GM12878 (cell line): Measurements from ENCODE around the gene THSD8. TPM values are rescaled to one million over a fixed set of nuclear protein-coding genes. Genes with fewer than 3 reads are reported as not detected.

ENCODE experiments used
- ATAC-seq: fragments of 200-7000 bp; cut with Tn5 transposase; 3 replicates; pipeline ENCODE4 v1.9.1; 2020; ENCODE audit warnings: mild to moderate bottlenecking, moderate library complexity
- BruUV-seq: library from RNA; stranded (reverse); fragments of 400-500 nt; replicated peaks from 2 replicates; lab custom pipeline; 2021; lab: Mats Ljungman, UMichigan
- CTCF ChIA-PET: fragments of 300-600 bp; sonication (Branson Sonifier 250); formaldehyde crosslinking; extraction: SDS; loops from one replicate; lab custom pipeline; 2021; ENCODE audit warnings: inconsistent platforms; lab: Yijun Ruan, JAX
- POLR2A ChIA-PET: fragments of 350-600 bp; formaldehyde crosslinking; extraction: SDS; loops from one replicate; lab custom pipeline; 2021; ENCODE audit warnings: inconsistent platforms; lab: Charles Lee
- RAD21 ChIA-PET: fragments of 300-600 bp; sonication (Branson Sonifier 250); formaldehyde crosslinking; loops from one replicate; lab custom pipeline; 2023; ENCODE audit warnings: antibody characterized with exemption; ENCODE audit not compliant: unreplicated experiment; lab: Charles Lee
- SMC1A ChIA-PET: fragments of 300-600 bp; sonication (Branson Sonifier 250); formaldehyde crosslinking; loops from one replicate; lab custom pipeline; 2023; ENCODE audit not compliant: unreplicated experiment, uncharacterized antibody; lab: Charles Lee
- DNase-seq: peaks from one replicate; pipeline ENCODE4 v3.0.0-alpha.2; 2011; ENCODE audit warnings: low read depth, low spot score
- FAIRE-seq: peaks from 3 replicates; lab custom pipeline; 2011; peaks lifted over from hg19 to GRCh38; lab: Jason Lieb, UNC
- H2AFZ ChIP-seq: 2 replicates; pipeline ENCODE4 v1.6.0; 2011; ENCODE audit warnings: low read depth, low read length, control low read depth; ENCODE audit not compliant: control insufficient read depth
- H3K27ac ChIP-seq: 2 replicates; pipeline ENCODE4 v1.5.1; 2011; ENCODE audit warnings: control low read depth; ENCODE audit not compliant: control insufficient read depth, insufficient read depth
- H3K27me3 ChIP-seq, 2 experiments: replicated peaks in 1 of 2; 2 replicates each; pipeline versions ENCODE4 v1.6.0 to v1.6.1; 2011; ENCODE audit warnings: low read length in 1 of 2; ENCODE audit not compliant: control insufficient read depth in 2 of 2, insufficient read depth in 2 of 2
- H3K36me3 ChIP-seq, 2 experiments: 2 replicates each; pipeline ENCODE4 v1.5.1; 2011; ENCODE audit warnings: low read length in 1 of 2; ENCODE audit not compliant: control insufficient read depth in 2 of 2, insufficient read depth in 2 of 2
- H3K4me1 ChIP-seq: 2 replicates; pipeline ENCODE4 v1.6.1; 2011; ENCODE audit warnings: mild to moderate bottlenecking, low read length, moderate library complexity, mixed read lengths; ENCODE audit not compliant: control insufficient read depth, insufficient read depth
- H3K4me2 ChIP-seq: 2 replicates; pipeline ENCODE4 v1.6.0; 2011; ENCODE audit warnings: control low read depth; ENCODE audit not compliant: control insufficient read depth, insufficient read depth
- H3K4me3 ChIP-seq: fragments of 200-600 bp; sonication (generic); 2 replicates; pipeline ENCODE4 v1.5.1; 2016
- H3K79me2 ChIP-seq: 2 replicates; pipeline ENCODE4 v1.6.0; 2011; ENCODE audit warnings: low read length; ENCODE audit not compliant: control insufficient read depth, insufficient read depth
- H3K9ac ChIP-seq: 2 replicates; pipeline ENCODE4 v1.8.0; 2011; ENCODE audit warnings: low read length, control low read depth, mixed read lengths; ENCODE audit not compliant: control insufficient read depth, insufficient read depth
- H3K9me3 ChIP-seq: replicated peaks from 3 replicates; pipeline ENCODE4 v1.5.1; 2011; ENCODE audit warnings: mild to moderate bottlenecking, low read length; ENCODE audit not compliant: control insufficient read depth, insufficient read depth
- H4K20me1 ChIP-seq: 2 replicates; pipeline ENCODE4 v1.6.0; 2011; ENCODE audit not compliant: control insufficient read depth, insufficient read depth
- ATF7 ChIP-seq: fragments of 450-650 bp; IDR thresholded peaks from 2 replicates; pipeline ENCODE4 v1.6.1; 2016; ENCODE audit warnings: low read depth, mild to moderate bottlenecking
- ELK1 ChIP-seq: IDR thresholded peaks from 2 replicates; pipeline ENCODE4 v1.6.1; 2012; ENCODE audit warnings: low read depth, low read length, improper control_type of control experiment
- EP300 ChIP-seq, 2 experiments: fragments of 150-350 bp in 1 of 2; IDR thresholded peaks; 2 replicates each; pipeline ENCODE4 v1.6.1; 2011 to 2012; ENCODE audit warnings: low read depth in 2 of 2, low read length in 2 of 2, borderline replicate concordance in 1 of 2, improper control_type of control experiment in 1 of 2, inconsistent platforms in 1 of 2; ENCODE audit not compliant: control insufficient read depth in 1 of 2
- FOS ChIP-seq: IDR thresholded peaks from 3 replicates; pipeline ENCODE4 v1.6.1; 2011; ENCODE audit warnings: borderline replicate concordance; ENCODE audit not compliant: insufficient read length; ENCODE audit errors: extremely low read depth
- IKZF1 ChIP-seq: fragments of 450-650 bp; conservative IDR thresholded peaks from 2 replicates; pipeline ENCODE4 v1.6.1; 2017; ENCODE audit warnings: antibody characterized with exemption, mild to moderate bottlenecking
- IKZF2 ChIP-seq, 2 experiments: fragments of 450-650 bp; IDR thresholded peaks; 2 replicates each; pipeline ENCODE4 v1.6.1; 2017; ENCODE audit warnings: mild to moderate bottlenecking in 2 of 2, moderate library complexity in 2 of 2
- PAX5 ChIP-seq: IDR thresholded peaks from 2 replicates; pipeline ENCODE4 v1.6.1; 2011; ENCODE audit warnings: low read depth, low read length, borderline replicate concordance
- SMARCA5 ChIP-seq: fragments of 450-650 bp; IDR thresholded peaks from 2 replicates; pipeline ENCODE4 v1.6.1; 2017; ENCODE audit warnings: mild to moderate bottlenecking
- SP1 ChIP-seq: IDR thresholded peaks from one replicate; pipeline ENCODE4 v1.6.1; 2011; ENCODE audit warnings: low read depth, low read length
- ZNF217 ChIP-seq: fragments of 450-650 bp; IDR thresholded peaks from 2 replicates; pipeline ENCODE4 v1.6.1; 2017; ENCODE audit warnings: antibody characterized with exemption, mild to moderate bottlenecking
- ZZZ3 ChIP-seq: IDR thresholded peaks from 2 replicates; pipeline ENCODE4 v1.6.1; 2011; ENCODE audit warnings: low read depth; ENCODE audit not compliant: control insufficient read depth, insufficient read length
- WGBS: methylation state at CpG from one replicate; pipeline ENCODE4 v1.1.6; 2016; ENCODE audit warnings: low lambda C conversion rate; ENCODE audit not compliant: insufficient replicate concordance, insufficient coverage; ENCODE audit errors: missing lambda C conversion rate; 5-methylcytosine and 5-hydroxymethylcytosine counted together
- in situ Hi-C: fragments of 300-500 bp; cut with MboI; formaldehyde crosslinking; loops from 9 replicates; pipeline ENCODE4 v1.14.3; 2018; ENCODE audit warnings: mixed read lengths
- intact Hi-C: fragments of 100-400 bp; cut with micrococcal nuclease; formaldehyde crosslinking; loops from one replicate; pipeline ENCODE4 v1.14.2; 2022; ENCODE audit not compliant: unreplicated experiment
- polyA plus RNA-seq, 11 experiments: library from polyadenylated mRNA; depleted of rRNA in 4 of 11; unstranded in 6 of 11; stranded (reverse) in 5 of 11; fragments of >200 nt; fragmentation: Nextera tagmentation in 4 of 11; fragmentation: Illumina TruSeq in 1 of 11; extraction: Ambion mirVana in 4 of 11; extraction: Trizol in 1 of 11; gene quantifications; 1 replicate in 1 of 11; 2 replicates in 10 of 11; pipeline versions ENCODE4 v1.2.1 to v1.2.3, GENCODE V29; 2011 to 2016; ENCODE audit warnings: inconsistent platforms in 2 of 11, missing spikeins in 2 of 11, low read depth in 1 of 11
- total RNA-seq, 4 experiments: library from RNA; depleted of rRNA in 3 of 4; stranded (reverse); fragments of >200 nt in 3 of 4; fragmentation: Illumina TruSeq in 1 of 4; extraction: Trizol in 1 of 4; gene quantifications; 2 replicates each; pipeline versions ENCODE4 v1.2.1 to v1.2.3, GENCODE V29; 2013 to 2021
- TF ChIP-seq, protein P1 (sequence below): IDR thresholded peaks from 2 replicates; pipeline ENCODE4 v1.6.1; 2011; ENCODE audit warnings: borderline replicate concordance, low read depth, mild to moderate bottlenecking, moderate library complexity, low read length; ENCODE audit not compliant: insufficient read depth, poor library complexity, severe bottlenecking
- TF ChIP-seq, protein P2 (sequence below): fragments of 450-650 bp; IDR thresholded peaks from 2 replicates; pipeline ENCODE4 v1.6.1; 2017; ENCODE audit warnings: mild to moderate bottlenecking, moderate library complexity

The THSD8 gene
- total and polyA plus RNA-seq, 10 of the 15 experiments (the other 5 are each of a cell fraction or from before 2014, with no cell fraction given) = 0.24 to 32.3 (median 21.3) TPM; not detected in 2

DNA sequence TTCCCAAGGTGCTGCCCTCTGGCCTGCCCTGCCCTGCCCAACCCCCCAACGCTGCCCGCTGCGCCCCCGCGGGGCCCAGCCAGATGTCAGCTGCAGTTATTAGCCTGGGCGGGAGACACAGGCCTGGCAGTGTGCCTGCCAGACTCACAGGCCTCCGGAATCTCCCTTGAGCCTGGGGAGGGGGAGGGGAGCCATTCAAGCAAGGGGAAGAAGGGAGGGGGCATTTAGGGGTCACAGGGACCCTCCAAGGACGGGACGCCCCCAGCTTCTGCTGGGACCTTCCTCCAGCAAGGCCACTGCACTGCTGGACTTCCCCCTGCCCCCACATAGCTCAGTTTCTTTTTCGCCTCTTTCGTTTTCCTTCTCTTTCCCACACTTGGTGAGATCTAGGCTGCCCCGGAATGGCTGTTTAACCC lies 13.2 kb upstream of the THSD8 start:
- peak overlapping the region; percentile 90 for H3K4me3 ChIP-seq
- peak overlapping the region; percentile 99 for H3K27ac ChIP-seq
- ATAC-seq (peak; percentile 1), DNase-seq (peak; percentile 84), FAIRE-seq (no peak)
- H3K79me2 ChIP-seq = peaks cover 42% of the 10 kb centered on the region
- TSS peak; percentile 72 for BruUV-seq
- peak overlapping the region; percentile 97 for H3K9ac ChIP-seq
- H3K9me3 ChIP-seq = no peaks in the 10 kb centered on the region
- RAD21 ChIA-PET = interaction anchor here (0.6 to 4.5 kb wide), 4 partner anchors 11 to 102 kb away, joined by 3 to 49 read pairs (median 4); no protein-coding TSS in a partner anchor
- H4K20me1 ChIP-seq = no peaks in the 10 kb centered on the region
- no peak overlapping the region; the same call in none of the 2 replicates for H2AFZ ChIP-seq
- in situ Hi-C loops = no loop called here
- CTCF ChIA-PET = interaction anchor here (1.3 to 4.2 kb wide), 4 partner anchors 8 to 23 kb away, joined by 3 to 44 read pairs (median 15); no protein-coding TSS in a partner anchor
- POLR2A ChIA-PET = interaction anchor here (0.5 to 3.4 kb wide), 5 partner anchors 10 to 366 kb away, joined by 4 to 66 read pairs (median 5); no protein-coding TSS in a partner anchor
- peaks cover 56% of the 10 kb centered on the region for H3K4me1 ChIP-seq
- intact Hi-C loops = loop anchor here (5.0 to 10.0 kb wide), 2 partner anchors 149 to 1694 kb away; partner anchors contain the start of gene CALR
- no peaks in the 10 kb centered on the region for H3K36me3 ChIP-seq
- SMC1A ChIA-PET = interaction anchor here (1.4 to 4.1 kb wide), 3 partner anchors 11 to 29 kb away, joined by 3 to 28 read pairs (median 4); no protein-coding TSS in a partner anchor
- no peaks in the 10 kb centered on the region for H3K27me3 ChIP-seq
- peak overlapping the region; percentile 97 for H3K4me2 ChIP-seq
- under 1% methylated on average over 12 of the region's 12 CpGs for WGBS
- TF ChIP-seq ATF7 (peak; percentile 61), ZZZ3 (no peak), SP1 (peak; percentile 60), IKZF1 (peak; percentile 90), EP300 (IDR thresholded peaks at IDR 0.05; ENCODE audit: borderline replicate concordance in 1 of 2, control insufficient read depth in 1 of 2, low read depth in 2 of 2, low read length in 2 of 2) (peak; percentile 62 to 88; a peak in 2 of 4 replicates), ZNF217 (no peak), IKZF2 (IDR thresholded peaks at IDR 0.05) (peak; percentile 89 to 92; a peak in 3 of 4 replicates), PAX5 (peak; percentile 85; the same call in 1 of the 2 replicates), ELK1 (no peak), SMARCA5 (no peak), FOS (no peak)
- TF ChIP-seq, protein P1, sequence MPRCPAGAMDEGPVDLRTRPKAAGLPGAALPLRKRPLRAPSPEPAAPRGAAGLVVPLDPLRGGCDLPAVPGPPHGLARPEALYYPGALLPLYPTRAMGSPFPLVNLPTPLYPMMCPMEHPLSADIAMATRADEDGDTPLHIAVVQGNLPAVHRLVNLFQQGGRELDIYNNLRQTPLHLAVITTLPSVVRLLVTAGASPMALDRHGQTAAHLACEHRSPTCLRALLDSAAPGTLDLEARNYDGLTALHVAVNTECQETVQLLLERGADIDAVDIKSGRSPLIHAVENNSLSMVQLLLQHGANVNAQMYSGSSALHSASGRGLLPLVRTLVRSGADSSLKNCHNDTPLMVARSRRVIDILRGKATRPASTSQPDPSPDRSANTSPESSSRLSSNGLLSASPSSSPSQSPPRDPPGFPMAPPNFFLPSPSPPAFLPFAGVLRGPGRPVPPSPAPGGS = peak; percentile 87
- TF ChIP-seq, protein P2, sequence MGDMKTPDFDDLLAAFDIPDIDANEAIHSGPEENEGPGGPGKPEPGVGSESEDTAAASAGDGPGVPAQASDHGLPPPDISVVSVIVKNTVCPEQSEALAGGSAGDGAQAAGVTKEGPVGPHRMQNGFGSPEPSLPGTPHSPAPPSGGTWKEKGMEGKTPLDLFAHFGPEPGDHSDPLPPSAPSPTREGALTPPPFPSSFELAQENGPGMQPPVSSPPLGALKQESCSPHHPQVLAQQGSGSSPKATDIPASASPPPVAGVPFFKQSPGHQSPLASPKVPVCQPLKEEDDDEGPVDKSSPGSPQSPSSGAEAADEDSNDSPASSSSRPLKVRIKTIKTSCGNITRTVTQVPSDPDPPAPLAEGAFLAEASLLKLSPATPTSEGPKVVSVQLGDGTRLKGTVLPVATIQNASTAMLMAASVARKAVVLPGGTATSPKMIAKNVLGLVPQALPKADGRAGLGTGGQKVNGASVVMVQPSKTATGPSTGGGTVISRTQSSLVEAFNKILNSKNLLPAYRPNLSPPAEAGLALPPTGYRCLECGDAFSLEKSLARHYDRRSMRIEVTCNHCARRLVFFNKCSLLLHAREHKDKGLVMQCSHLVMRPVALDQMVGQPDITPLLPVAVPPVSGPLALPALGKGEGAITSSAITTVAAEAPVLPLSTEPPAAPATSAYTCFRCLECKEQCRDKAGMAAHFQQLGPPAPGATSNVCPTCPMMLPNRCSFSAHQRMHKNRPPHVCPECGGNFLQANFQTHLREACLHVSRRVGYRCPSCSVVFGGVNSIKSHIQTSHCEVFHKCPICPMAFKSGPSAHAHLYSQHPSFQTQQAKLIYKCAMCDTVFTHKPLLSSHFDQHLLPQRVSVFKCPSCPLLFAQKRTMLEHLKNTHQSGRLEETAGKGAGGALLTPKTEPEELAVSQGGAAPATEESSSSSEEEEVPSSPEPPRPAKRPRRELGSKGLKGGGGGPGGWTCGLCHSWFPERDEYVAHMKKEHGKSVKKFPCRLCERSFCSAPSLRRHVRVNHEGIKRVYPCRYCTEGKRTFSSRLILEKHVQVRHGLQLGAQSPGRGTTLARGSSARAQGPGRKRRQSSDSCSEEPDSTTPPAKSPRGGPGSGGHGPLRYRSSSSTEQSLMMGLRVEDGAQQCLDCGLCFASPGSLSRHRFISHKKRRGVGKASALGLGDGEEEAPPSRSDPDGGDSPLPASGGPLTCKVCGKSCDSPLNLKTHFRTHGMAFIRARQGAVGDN = peak; percentile 98
